Fibroblast of lung (primary cell): ENCODE data around the gene WDCP. TPM values are rescaled to one million over a fixed set of nuclear protein-coding genes. Genes with fewer than 3 reads are reported as not detected.
A peak's percentile ranks its signal among the peaks of the same experiment; 100 is the strongest.

Experiments
- DNase-seq, 2 donors: peaks; one replicate each; pipeline versions ENCODE4 v3.0.0 to v3.0.0-alpha.2; 2010; ENCODE audit warnings: low read depth in 2 of 2
- H2AFZ ChIP-seq: 2 replicates; pipeline ENCODE4 v1.5.1; 2012; ENCODE audit warnings: low read length, control low read depth, inconsistent platforms
- H3K27ac ChIP-seq: 2 replicates; pipeline ENCODE4 v1.5.1; 2011; ENCODE audit warnings: low read length, control low read depth; ENCODE audit not compliant: insufficient read depth
- H3K27me3 ChIP-seq: 2 replicates; pipeline ENCODE4 v1.5.1; 2011; ENCODE audit warnings: mild to moderate bottlenecking, low read length; ENCODE audit not compliant: control insufficient read depth, insufficient read depth
- H3K36me3 ChIP-seq: 2 replicates; pipeline ENCODE4 v1.5.1; 2011; ENCODE audit warnings: low read length; ENCODE audit not compliant: control insufficient read depth, insufficient read depth
- H3K4me1 ChIP-seq: 2 replicates; pipeline ENCODE4 v1.5.1; 2011; ENCODE audit warnings: low read length; ENCODE audit not compliant: control insufficient read depth, insufficient read depth; ENCODE audit errors: extremely low read depth
- H3K4me2 ChIP-seq: 2 replicates; pipeline ENCODE4 v1.5.1; 2011; ENCODE audit warnings: low read length, control low read depth; ENCODE audit not compliant: insufficient read depth; ENCODE audit errors: extremely low read depth
- H3K4me3 ChIP-seq, 4 experiments: fragments of 200-600 bp in 1 of 4; sonication (generic) in 1 of 4; replicated peaks in 1 of 4; 2 replicates each; pipeline ENCODE4 v1.5.1; 2011 to 2016; ENCODE audit warnings: low read length in 4 of 4, low read depth in 3 of 4, mild to moderate bottlenecking in 3 of 4, control low read depth in 2 of 4, inconsistent platforms in 1 of 4, mixed read lengths in 1 of 4; ENCODE audit not compliant: insufficient read depth in 1 of 4; ENCODE audit errors: control extremely low read depth in 1 of 4
- H3K79me2 ChIP-seq: 2 replicates; pipeline ENCODE4 v1.5.1; 2012; ENCODE audit warnings: mild to moderate bottlenecking, low read length, inconsistent platforms; ENCODE audit not compliant: control insufficient read depth, insufficient read depth
- H3K9ac ChIP-seq: 2 replicates; pipeline ENCODE4 v1.5.1; 2011; ENCODE audit warnings: mild to moderate bottlenecking, low read length, control low read depth; ENCODE audit not compliant: insufficient read depth
- H3K9me3 ChIP-seq: 2 replicates; pipeline ENCODE4 v1.5.1; 2012; ENCODE audit warnings: low read depth, low read length; ENCODE audit not compliant: control insufficient read depth, insufficient read depth
- H4K20me1 ChIP-seq: 2 replicates; pipeline ENCODE4 v1.5.1; 2011; ENCODE audit warnings: low read length; ENCODE audit not compliant: control insufficient read depth, insufficient read depth; ENCODE audit errors: extremely low read depth
- EZH2 ChIP-seq: IDR thresholded peaks from 2 replicates; pipeline ENCODE4 v1.5.1; 2012; ENCODE audit warnings: low read length, control low read depth, mild to moderate bottlenecking; ENCODE audit errors: missing control alignments
- polyA plus RNA-seq, 2 donors: library from polyadenylated mRNA; depleted of rRNA in 1 of 2; stranded (reverse) in 1 of 2; unstranded in 1 of 2; fragments of >200 nt; gene quantifications; 2 replicates each; pipeline ENCODE4 v1.2.1, GENCODE V29; 2011 to 2012; ENCODE audit warnings: missing spikeins in 1 of 2
- total RNA-seq: library from RNA; depleted of rRNA; stranded (reverse); fragments of >200 nt; gene quantifications from 2 replicates; pipeline ENCODE4 v1.2.1, GENCODE V29; 2014
- TF ChIP-seq, protein P1 (sequence below), 2 donors: IDR thresholded peaks in 1 of 2; conservative IDR thresholded peaks in 1 of 2; 1 replicate in 1 of 2; 2 replicates in 1 of 2; pipeline ENCODE4 v1.5.1; 2011 to 2012; ENCODE audit warnings: low read length in 2 of 2, control low read depth in 1 of 2, inconsistent platforms in 1 of 2, low read depth in 1 of 2, mild to moderate bottlenecking in 1 of 2

Gene WDCP
- total and polyA plus RNA-seq, 2 donors (not counting 1 experiment from before 2014, with no cell fraction given), result 10.4 to 11.0 TPM

DNA sequence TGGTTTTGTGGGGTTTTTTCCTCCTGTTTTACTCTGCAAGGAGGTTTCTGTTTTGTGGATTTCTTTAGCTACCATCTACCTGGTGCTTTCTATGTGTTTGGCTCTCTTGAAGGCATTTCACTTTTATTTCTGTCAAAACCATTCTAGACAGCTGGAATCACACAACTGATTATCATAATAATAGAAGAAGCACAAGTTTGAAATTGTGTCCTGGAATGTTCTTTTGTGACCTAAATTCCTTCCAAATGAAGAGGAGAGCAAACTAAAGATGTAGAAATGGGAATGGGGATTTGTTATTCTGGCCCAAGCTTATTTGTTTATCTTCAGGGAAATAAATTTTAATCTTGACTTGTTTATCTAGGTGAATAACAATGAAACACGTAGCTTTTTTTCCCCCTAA is 54.3 kb downstream of the WDCP start:
- Histone ChIP-seq H3K9me3 (no peaks in the 10 kb centered on the region), H4K20me1 (no peaks in the 10 kb centered on the region), H3K4me1 (no peaks in the 10 kb centered on the region), H3K79me2 (no peaks in the 10 kb centered on the region), H3K9ac (no peak overlapping the region), H3K27ac (no peak overlapping the region), H3K4me2 (no peak overlapping the region), H3K36me3 (no peaks in the 10 kb centered on the region), H3K27me3 (no peaks in the 10 kb centered on the region), H3K4me3 (no peak overlapping the region), H2AFZ (no peak overlapping the region)
- TF ChIP-seq, protein P1, sequence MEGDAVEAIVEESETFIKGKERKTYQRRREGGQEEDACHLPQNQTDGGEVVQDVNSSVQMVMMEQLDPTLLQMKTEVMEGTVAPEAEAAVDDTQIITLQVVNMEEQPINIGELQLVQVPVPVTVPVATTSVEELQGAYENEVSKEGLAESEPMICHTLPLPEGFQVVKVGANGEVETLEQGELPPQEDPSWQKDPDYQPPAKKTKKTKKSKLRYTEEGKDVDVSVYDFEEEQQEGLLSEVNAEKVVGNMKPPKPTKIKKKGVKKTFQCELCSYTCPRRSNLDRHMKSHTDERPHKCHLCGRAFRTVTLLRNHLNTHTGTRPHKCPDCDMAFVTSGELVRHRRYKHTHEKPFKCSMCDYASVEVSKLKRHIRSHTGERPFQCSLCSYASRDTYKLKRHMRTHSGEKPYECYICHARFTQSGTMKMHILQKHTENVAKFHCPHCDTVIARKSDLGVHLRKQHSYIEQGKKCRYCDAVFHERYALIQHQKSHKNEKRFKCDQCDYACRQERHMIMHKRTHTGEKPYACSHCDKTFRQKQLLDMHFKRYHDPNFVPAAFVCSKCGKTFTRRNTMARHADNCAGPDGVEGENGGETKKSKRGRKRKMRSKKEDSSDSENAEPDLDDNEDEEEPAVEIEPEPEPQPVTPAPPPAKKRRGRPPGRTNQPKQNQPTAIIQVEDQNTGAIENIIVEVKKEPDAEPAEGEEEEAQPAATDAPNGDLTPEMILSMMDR (conservative IDR thresholded peaks at IDR 0.05 in 1 of 2, IDR thresholded peaks at IDR 0.05 in 1 of 2; ENCODE audit: low read depth in 1 of 2, low read length in 2 of 2), result no peak
- TF ChIP-seq EZH2, result no peak
- no peak for DNase-seq

DNA sequence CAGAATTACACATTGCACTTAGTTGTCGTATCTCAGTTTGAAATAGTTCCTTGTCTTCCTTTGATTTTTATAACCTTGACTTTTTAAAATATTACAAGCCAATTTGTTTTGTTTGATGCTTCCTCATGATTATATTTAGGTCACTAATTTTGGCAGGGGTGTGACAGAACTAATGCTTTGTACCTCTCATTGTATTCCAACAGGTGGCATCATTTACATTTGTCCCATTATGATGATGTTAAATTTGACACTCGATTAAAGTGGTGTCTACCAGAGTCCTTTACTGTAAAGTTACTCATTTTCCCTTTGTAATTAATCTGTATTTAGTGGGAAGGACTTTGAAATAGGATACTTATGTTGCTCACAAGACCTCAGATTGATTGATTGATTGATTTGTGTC is 58.8 kb downstream of the WDCP start:
- Histone ChIP-seq H2AFZ (no peak overlapping the region), H3K4me3 (no peak overlapping the region), H3K4me2 (no peak overlapping the region), H3K9ac (no peak overlapping the region), H3K4me1 (no peaks in the 10 kb centered on the region), H3K27ac (no peak overlapping the region), H3K79me2 (no peaks in the 10 kb centered on the region), H3K27me3 (no peaks in the 10 kb centered on the region), H3K36me3 (no peaks in the 10 kb centered on the region), H4K20me1 (no peaks in the 10 kb centered on the region), H3K9me3 (no peaks in the 10 kb centered on the region)
- peak in 1 of 2 donors; percentile 13 for DNase-seq
- TF ChIP-seq, protein P1 (conservative IDR thresholded peaks at IDR 0.05 in 1 of 2, IDR thresholded peaks at IDR 0.05 in 1 of 2; ENCODE audit: low read depth in 1 of 2, low read length in 2 of 2), result no peak
- no peak for TF ChIP-seq EZH2

Other genes with a start within 250 kb of the WDCP start
- gene ATAD2B, start 120.3 kb downstream of the WDCP start, total RNA-seq, result 9.0 and 11.4 TPM in 2 replicates
- 3.0 and 3.6 TPM in 2 replicates for gene ATAD2B, start 120.3 kb downstream of the WDCP start, polyA plus RNA-seq
- gene UBXN2A, start 106.9 kb downstream of the WDCP start, total RNA-seq, result 12.9 and 13.9 TPM in 2 replicates
- 11.7 and 12.8 TPM in 2 replicates for gene UBXN2A, start 106.9 kb downstream of the WDCP start, polyA plus RNA-seq
- 0.17 TPM in 1 of 2 replicates, not detected in the other for gene MFSD2B, start 37.3 kb downstream of the WDCP start, total RNA-seq
- gene MFSD2B, start 37.3 kb downstream of the WDCP start, polyA plus RNA-seq, result 0.08 and 0.10 TPM in 2 replicates
- 4.9 and 12.1 TPM in 2 replicates for gene FKBP1B, start 2.4 kb upstream of the WDCP start, total RNA-seq
- 11.9 and 18.0 TPM in 2 replicates for gene FKBP1B, start 2.4 kb upstream of the WDCP start, polyA plus RNA-seq
- 134 and 155 TPM in 2 replicates for gene SF3B6, start 28.9 kb upstream of the WDCP start, total RNA-seq
- gene SF3B6, start 28.9 kb upstream of the WDCP start, polyA plus RNA-seq, result 206 and 210 TPM in 2 replicates
- 47.3 and 75.5 TPM in 2 replicates for gene TP53I3, start 37.4 kb upstream of the WDCP start, total RNA-seq
- gene TP53I3, start 37.4 kb upstream of the WDCP start, polyA plus RNA-seq, result 31.0 and 37.9 TPM in 2 replicates
- 0.66 and 1.5 TPM in 2 replicates for gene PFN4, start 75.9 kb upstream of the WDCP start, total RNA-seq
- gene PFN4, start 75.9 kb upstream of the WDCP start, polyA plus RNA-seq, result 0.26 and 0.40 TPM in 2 replicates
- 11.9 and 12.6 TPM in 2 replicates for gene FAM228B, start 76.1 kb upstream of the WDCP start, total RNA-seq
- gene FAM228B, start 76.1 kb upstream of the WDCP start, polyA plus RNA-seq, result 3.3 and 13.1 TPM in 2 replicates
- 0.51 and 0.99 TPM in 2 replicates for gene FAM228A, start 127.7 kb upstream of the WDCP start, total RNA-seq
- gene FAM228A, start 127.7 kb upstream of the WDCP start, polyA plus RNA-seq, result 0.08 and 4.3 TPM in 2 replicates